Fibroblast of mammary gland (primary cell): Measurements from ENCODE around the gene FAT1.

ENCODE experiments used
- DNase-seq: peaks from one replicate; pipeline ENCODE4 v3.0.0-alpha.2; 2010; ENCODE audit warnings: low read depth
- H3K4me3 ChIP-seq: 2 replicates; pipeline ENCODE4 v1.5.1; 2011; ENCODE audit warnings: low read depth, mild to moderate bottlenecking, low read length, moderate library complexity; ENCODE audit not compliant: control insufficient read depth
- CTCF ChIP-seq: conservative IDR thresholded peaks from 2 replicates; pipeline ENCODE4 v1.5.1; 2011; ENCODE audit warnings: low read depth, low read length, inconsistent platforms; ENCODE audit not compliant: control insufficient read depth, insufficient read depth

The FAT1 gene

GRCh38 chr4:186592966-186593586 lies 130.6 kb downstream of the FAT1 start:
- H3K4me3 ChIP-seq = no peak overlapping the region
- DNase-seq = no peak
- TF ChIP-seq CTCF = no peak

GRCh38 chr4:186592445-186592844 lies 131.2 kb downstream of the FAT1 start:
- TF ChIP-seq CTCF = no peak
- no peak overlapping the region for H3K4me3 ChIP-seq
- no peak for DNase-seq

GRCh38 chr4:186591651-186592050 lies 132.0 kb downstream of the FAT1 start:
- H3K4me3 ChIP-seq = no peak overlapping the region
- DNase-seq = no peak
- no peak for TF ChIP-seq CTCF

GRCh38 chr4:186588503-186588902 lies 135.2 kb downstream of the FAT1 start:
- DNase-seq = no peak
- H3K4me3 ChIP-seq = no peak overlapping the region
- TF ChIP-seq CTCF = no peak

GRCh38 chr4:186587416-186588018 lies 136.1 kb downstream of the FAT1 start:
- peak; percentile 64 for DNase-seq
- peak; percentile 89 for TF ChIP-seq CTCF
- H3K4me3 ChIP-seq = no peak overlapping the region

GRCh38 chr4:186586205-186586604 lies 137.5 kb downstream of the FAT1 start:
- no peak for TF ChIP-seq CTCF
- DNase-seq = no peak
- no peak overlapping the region for H3K4me3 ChIP-seq
